Tibial nerve (tissue), 4 donors: ENCODE results near the gene GPR183.

Source experiments
- CTCF ChIP-seq, 5 experiments: fragments of 200-600 bp in 3 of 5; fragments of 450-650 bp in 2 of 5; sonication (generic) in 3 of 5; IDR thresholded peaks; one replicate each; pipeline ENCODE4 v1.5.1; 2016 to 2019; ENCODE audit warnings: antibody characterized with exemption in 5 of 5, mild to moderate bottlenecking in 3 of 5, moderate library complexity in 2 of 5
- EP300 ChIP-seq, 2 donors: sonication (generic); formaldehyde crosslinking; IDR thresholded peaks; one replicate each; pipeline ENCODE4 v1.6.1; 2017; ENCODE audit warnings: antibody characterized with exemption in 2 of 2, mild to moderate bottlenecking in 1 of 2
- POLR2A ChIP-seq, 2 donors: fragments of 450-650 bp; IDR thresholded peaks; one replicate each; pipeline ENCODE4 v1.6.1; 2017; ENCODE audit warnings: antibody characterized with exemption in 2 of 2, mild to moderate bottlenecking in 2 of 2, moderate library complexity in 2 of 2

DNA sequence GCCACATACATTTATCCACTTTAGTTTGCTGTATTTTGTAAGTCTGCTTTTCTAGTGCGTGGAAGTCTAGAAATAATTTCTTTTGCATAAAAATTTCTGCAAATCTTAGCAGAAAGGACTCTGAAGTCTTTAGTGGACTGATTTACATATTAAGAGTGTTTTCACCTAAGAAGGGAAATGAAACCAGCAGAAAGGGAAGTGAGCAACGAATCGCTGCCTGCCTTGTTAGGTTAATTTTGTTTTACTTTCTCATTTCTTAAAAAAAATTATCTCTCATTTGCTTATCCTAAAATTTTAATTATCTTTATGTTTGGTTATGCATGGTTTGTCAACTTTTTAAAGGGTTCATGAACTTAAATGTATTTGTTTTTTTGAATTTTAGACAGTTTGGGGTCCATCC is 48.3 kb downstream of the GPR183 start:
- TF ChIP-seq CTCF (IDR thresholded peaks at IDR 0.05) (no peak), POLR2A (IDR thresholded peaks at IDR 0.05) (no peak), EP300 (IDR thresholded peaks at IDR 0.05) (no peak)
